AG04450 (cell line): ENCODE data around the gene ZFAND6. TPM values are rescaled to one million over a fixed set of nuclear protein-coding genes. Genes with fewer than 3 reads are reported as not detected.

Source experiments
- CTCF ChIA-PET: fragments of 300-600, 350-600 bp; formaldehyde crosslinking; extraction: SDS; loops from one replicate; lab custom pipeline; 2022; ENCODE audit warnings: antibody characterized with exemption, inconsistent platforms; lab: Charles Lee
- POLR2A ChIA-PET: fragments of 350-600 bp; formaldehyde crosslinking; extraction: SDS; loops from one replicate; lab custom pipeline; 2021; ENCODE audit warnings: antibody characterized with exemption, inconsistent platforms; lab: Yijun Ruan, JAX
- DNase-seq: peaks from one replicate; pipeline ENCODE4 v3.0.0-alpha.2; 2011; ENCODE audit warnings: low read depth, low spot score
- H3K27ac ChIP-seq: one replicate; pipeline ENCODE4 v1.5.1; 2012; ENCODE audit warnings: low read depth, low read length, control low read depth
- H3K27me3 ChIP-seq: one replicate; pipeline ENCODE4 v1.6.0; 2012; ENCODE audit warnings: low read length; ENCODE audit not compliant: control insufficient read depth, insufficient read depth
- H3K4me3 ChIP-seq: 2 replicates; pipeline ENCODE4 v1.5.1; 2011; ENCODE audit warnings: mild to moderate bottlenecking, low read depth, low read length, control low read depth
- H3K9me3 ChIP-seq: 2 replicates; pipeline ENCODE4 v1.5.1; 2012; ENCODE audit warnings: low read length; ENCODE audit not compliant: control insufficient read depth, insufficient read depth
- polyA plus RNA-seq: library from polyadenylated mRNA; depleted of rRNA; stranded (reverse); fragments of >200 nt; gene quantifications from 2 replicates; pipeline ENCODE4 v1.2.3, GENCODE V29; 2011; rRNA removed
- small RNA-seq: library from RNA; depleted of rRNA; stranded (forward); fragments of <200 nt; gene quantifications from one replicate; pipeline ENCODE3, GENCODE V24; 2012; ENCODE audit warnings: low read depth; ENCODE audit not compliant: insufficient read length
- TF ChIP-seq, protein P1 (sequence below): IDR thresholded peaks from 2 replicates; pipeline ENCODE4 v1.5.1; 2011; ENCODE audit warnings: low read depth, low read length, control low read depth, inconsistent platforms

Gene ZFAND6
- polyA plus RNA-seq, 1 experiment, result 166 TPM

DNA sequence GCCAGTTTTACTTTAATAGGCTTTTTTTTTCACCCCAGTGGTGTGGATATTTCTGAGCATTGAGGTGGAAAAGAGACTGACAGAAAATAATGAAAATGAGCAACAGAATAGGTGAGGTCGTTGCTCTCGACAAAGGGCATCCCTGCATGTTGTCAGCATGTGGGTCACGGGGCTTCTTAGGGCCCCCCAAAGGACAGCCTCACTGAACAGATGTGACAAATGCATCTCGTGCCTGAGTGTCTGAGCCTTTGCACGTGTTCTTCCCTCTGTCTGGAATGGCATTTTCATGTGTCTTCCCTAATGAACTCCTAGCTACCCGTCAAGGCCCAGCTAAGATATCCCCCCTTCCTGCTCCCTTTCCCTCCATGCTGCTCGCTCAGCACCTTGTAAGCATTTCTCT lies 125.1 kb downstream of the ZFAND6 start:
- ChIA-PET CTCF (interaction anchor here (0.9 kb wide), 1 partner anchor 50 kb away, joined by 3 read pairs; no protein-coding TSS in a partner anchor), POLR2A (no interaction called here)
- Histone ChIP-seq H3K9me3 (no peaks in the 10 kb centered on the region; the same call in 1 of the 2 replicates), H3K27ac (no peak overlapping the region), H3K27me3 (no peaks in the 10 kb centered on the region), H3K4me3 (no peak overlapping the region)
- no peak for DNase-seq
- TF ChIP-seq, protein P1, sequence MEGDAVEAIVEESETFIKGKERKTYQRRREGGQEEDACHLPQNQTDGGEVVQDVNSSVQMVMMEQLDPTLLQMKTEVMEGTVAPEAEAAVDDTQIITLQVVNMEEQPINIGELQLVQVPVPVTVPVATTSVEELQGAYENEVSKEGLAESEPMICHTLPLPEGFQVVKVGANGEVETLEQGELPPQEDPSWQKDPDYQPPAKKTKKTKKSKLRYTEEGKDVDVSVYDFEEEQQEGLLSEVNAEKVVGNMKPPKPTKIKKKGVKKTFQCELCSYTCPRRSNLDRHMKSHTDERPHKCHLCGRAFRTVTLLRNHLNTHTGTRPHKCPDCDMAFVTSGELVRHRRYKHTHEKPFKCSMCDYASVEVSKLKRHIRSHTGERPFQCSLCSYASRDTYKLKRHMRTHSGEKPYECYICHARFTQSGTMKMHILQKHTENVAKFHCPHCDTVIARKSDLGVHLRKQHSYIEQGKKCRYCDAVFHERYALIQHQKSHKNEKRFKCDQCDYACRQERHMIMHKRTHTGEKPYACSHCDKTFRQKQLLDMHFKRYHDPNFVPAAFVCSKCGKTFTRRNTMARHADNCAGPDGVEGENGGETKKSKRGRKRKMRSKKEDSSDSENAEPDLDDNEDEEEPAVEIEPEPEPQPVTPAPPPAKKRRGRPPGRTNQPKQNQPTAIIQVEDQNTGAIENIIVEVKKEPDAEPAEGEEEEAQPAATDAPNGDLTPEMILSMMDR, result no peak

DNA sequence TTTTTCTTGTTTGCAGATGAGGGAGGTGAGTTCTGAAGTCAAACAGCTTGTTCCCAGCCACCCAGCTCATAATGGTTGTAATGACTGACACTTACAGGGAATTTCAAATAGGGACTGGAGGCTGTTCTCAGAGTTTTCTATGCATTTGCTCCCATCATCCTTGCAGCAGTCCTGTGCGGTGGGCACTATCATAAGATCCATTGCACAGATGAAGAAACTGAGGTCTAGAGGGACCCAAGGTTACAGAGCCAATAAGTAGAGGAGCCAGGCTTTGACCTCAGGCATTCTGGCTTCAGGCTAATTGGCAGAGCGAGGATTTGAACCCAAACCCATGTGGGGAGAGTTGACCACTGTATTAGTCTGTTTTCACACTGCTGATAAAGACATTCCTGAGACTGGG lies 125.7 kb downstream of the ZFAND6 start:
- no peak overlapping the region for H3K27ac ChIP-seq
- H3K9me3 ChIP-seq, result no peaks in the 10 kb centered on the region; the same call in 1 of the 2 replicates
- no peaks in the 10 kb centered on the region for H3K27me3 ChIP-seq
- ChIA-PET POLR2A (no interaction called here), CTCF (no interaction called here)
- no peak overlapping the region for H3K4me3 ChIP-seq
- no peak for DNase-seq
- TF ChIP-seq, protein P1, result no peak

DNA sequence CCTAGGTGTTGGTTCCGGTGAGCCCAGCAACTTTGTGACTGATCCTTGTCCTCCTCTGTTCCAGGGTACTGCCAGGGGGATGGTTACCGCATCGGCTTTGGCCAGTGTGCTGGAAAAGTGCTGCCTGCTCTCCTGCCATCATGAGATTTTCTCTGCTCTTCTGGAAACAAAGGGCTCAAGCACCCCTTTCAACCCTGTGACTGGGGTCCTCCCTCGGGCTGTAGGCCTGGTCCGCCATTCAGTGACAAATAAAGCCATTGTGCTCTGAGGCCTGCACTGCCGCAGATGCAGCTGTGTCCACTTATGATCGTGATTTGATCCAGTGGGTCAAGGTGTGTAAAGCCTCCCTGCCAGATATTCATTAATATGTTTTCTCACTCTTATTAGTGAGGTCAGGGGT lies 126.6 kb downstream of the ZFAND6 start:
- DNase-seq, result no peak
- TF ChIP-seq, protein P1, result no peak
- ChIA-PET CTCF (no interaction called here), POLR2A (no interaction called here)
- no peaks in the 10 kb centered on the region; the same call in 1 of the 2 replicates for H3K9me3 ChIP-seq
- H3K27ac ChIP-seq, result no peak overlapping the region
- H3K27me3 ChIP-seq, result no peaks in the 10 kb centered on the region
- no peak overlapping the region for H3K4me3 ChIP-seq

DNA sequence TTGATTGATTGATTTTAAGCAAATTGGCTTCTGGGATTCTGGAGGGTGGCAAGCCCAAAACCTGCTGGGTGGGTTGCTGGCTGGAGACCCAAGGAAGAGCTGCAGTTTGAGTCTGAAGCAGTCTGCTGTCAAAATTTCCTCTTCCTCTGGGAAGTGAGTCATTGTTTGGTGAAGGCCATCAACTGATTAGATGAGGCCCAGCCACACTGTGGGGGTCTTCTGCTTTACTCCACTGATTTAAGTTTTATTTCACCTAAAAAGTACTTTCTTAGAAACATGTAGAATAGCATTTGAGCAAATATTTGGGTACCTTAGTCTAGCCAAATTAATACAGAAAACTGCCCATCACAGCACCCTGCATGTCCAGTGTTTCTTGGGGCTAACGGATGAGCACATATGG lies 127.1 kb downstream of the ZFAND6 start:
- ChIA-PET CTCF (no interaction called here), POLR2A (no interaction called here)
- H3K9me3 ChIP-seq, result no peaks in the 10 kb centered on the region; the same call in 1 of the 2 replicates
- no peak for DNase-seq
- no peak overlapping the region for H3K4me3 ChIP-seq
- H3K27me3 ChIP-seq, result no peaks in the 10 kb centered on the region
- TF ChIP-seq, protein P1, result no peak
- H3K27ac ChIP-seq, result no peak overlapping the region

Small RNAs within 50 kb of the gene (small RNA-seq; reads per million reads assigned to genes)
- gene RF00017, result not detected

Other genes starting within 250 kb of the ZFAND6 start
- 19.0 and 20.0 TPM in 2 replicates for gene MTHFS, start 162.7 kb upstream of the ZFAND6 start, polyA plus RNA-seq
- 2.7 and 2.9 TPM in 2 replicates for gene BCL2A1, start 88.5 kb upstream of the ZFAND6 start, polyA plus RNA-seq
- gene FAH, start 93.3 kb downstream of the ZFAND6 start, polyA plus RNA-seq, result 53.0 and 59.8 TPM in 2 replicates
- not detected in 2 replicates for gene CTXND1, start 192.5 kb downstream of the ZFAND6 start, polyA plus RNA-seq